ENCODE results near the gene PEAR1. TPM values are rescaled to one million over a fixed set of nuclear protein-coding genes. Genes with fewer than 3 reads are reported as not detected.

PEAR1 gene
- total and polyA plus RNA-seq, 8 donors = 1.2 to 16.3 (median 2.7) TPM

DNA sequence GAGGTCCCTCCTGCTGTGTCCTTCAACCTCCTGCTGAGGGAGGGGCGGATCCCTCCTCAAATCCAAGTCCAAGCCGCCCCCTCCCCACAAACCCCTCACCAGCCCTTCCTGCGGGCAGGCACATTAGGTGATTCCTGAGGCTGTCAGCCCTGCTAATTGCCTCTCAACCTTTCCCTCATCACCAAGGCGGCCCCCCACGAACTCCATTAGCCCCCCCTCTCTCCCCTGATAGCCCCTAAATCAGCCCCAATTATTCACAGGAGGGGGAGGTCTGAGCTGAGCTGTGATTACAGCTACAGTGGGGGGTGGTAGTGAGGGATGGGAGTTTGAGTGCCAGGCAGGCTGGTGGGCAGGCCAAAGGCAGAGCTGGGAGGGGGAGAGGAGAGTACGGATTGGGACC lies 5.8 kb upstream of the PEAR1 start:
- no peak for DNase-seq
- TF ChIP-seq POLR2AphosphoS5 (IDR thresholded peaks at IDR 0.05) (no peak), CTCF (IDR thresholded peaks at IDR 0.05) (no peak), EP300 (IDR thresholded peaks at IDR 0.05) (no peak), POLR2A (IDR thresholded peaks at IDR 0.05) (no peak)
- H3K27me3 ChIP-seq = peaks cover 0 to 76% (median 29%) of the 10 kb centered on the region in 3 donors
- no peak overlapping the region for H3K27ac ChIP-seq
- intact Hi-C loops (cut with DNase I; ENCODE audit: low total_unique reads) = no loop called here
- no peak overlapping the region for H3K4me3 ChIP-seq
- 22 to 49% (median 29%) methylated on average over 6 of the region's 6 CpGs for WGBS, 5 donors
- peaks cover 9 to 17% (median 14%) of the 10 kb centered on the region in 4 donors for H3K4me1 ChIP-seq
- H3K36me3 ChIP-seq = no peaks in the 10 kb centered on the region
- no peaks in the 10 kb centered on the region for H3K9me3 ChIP-seq

DNA sequence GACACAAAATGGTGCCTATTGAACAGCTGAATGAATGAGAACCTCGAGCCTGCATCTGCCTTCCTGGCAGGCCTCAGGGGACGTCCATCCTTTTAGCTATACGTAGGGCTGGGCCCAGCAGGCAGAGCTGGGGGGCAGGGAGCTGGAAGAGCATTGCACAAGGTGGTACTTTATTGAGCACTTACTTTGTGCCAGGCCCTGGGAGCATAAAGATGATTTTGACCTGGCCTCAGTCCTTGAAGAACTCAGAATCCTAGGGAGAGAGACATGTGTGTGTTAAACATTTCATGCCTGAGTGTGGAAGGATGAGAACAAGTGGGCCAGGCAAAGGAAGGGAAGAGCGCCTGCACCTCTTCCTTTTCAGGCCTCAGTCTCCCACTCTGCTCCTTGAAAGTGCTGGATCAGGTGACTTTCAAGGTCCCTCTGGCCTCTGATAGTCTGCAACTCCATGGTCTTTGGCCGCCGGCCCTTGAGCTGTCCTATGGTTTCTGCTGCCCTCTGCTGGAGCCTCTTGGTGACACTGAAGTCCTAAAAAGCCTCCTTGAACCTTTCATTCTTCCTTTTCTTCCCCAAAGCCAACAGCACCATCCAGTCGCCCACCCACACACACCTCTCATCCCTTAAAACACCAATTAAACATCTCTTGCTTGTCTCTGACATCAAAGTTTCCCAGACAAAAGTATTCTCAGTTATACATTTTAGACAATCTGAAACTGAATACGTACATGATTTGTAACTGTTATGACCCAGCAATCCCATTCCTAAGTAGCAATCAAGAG lies 3.5 kb upstream of the PEAR1 start:
- TF ChIP-seq CTCF (IDR thresholded peaks at IDR 0.05) (peak in 5 of 7 experiments; percentile 43 to 85 (median 71)), POLR2A (IDR thresholded peaks at IDR 0.05) (no peak), POLR2AphosphoS5 (IDR thresholded peaks at IDR 0.05) (peak in 1 of 3 donors; percentile 14), EP300 (IDR thresholded peaks at IDR 0.05) (no peak)
- Histone ChIP-seq H3K27ac (no peak overlapping the region), H3K36me3 (no peaks in the 10 kb centered on the region), H3K9me3 (no peaks in the 10 kb centered on the region), H3K27me3 (peaks cover 5 to 76% (median 31%) of the 10 kb centered on the region in 3 donors), H3K4me3 (no peak overlapping the region), H3K4me1 (peaks cover 14 to 34% (median 23%) of the 10 kb centered on the region in 4 donors)
- peak; percentile 85 to 91 for DNase-seq
- intact Hi-C loops (cut with DNase I; ENCODE audit: low total_unique reads) = no loop called here
- 42 to 47% (median 43%) methylated on average over 8 of the region's 8 CpGs for WGBS, 5 donors

DNA sequence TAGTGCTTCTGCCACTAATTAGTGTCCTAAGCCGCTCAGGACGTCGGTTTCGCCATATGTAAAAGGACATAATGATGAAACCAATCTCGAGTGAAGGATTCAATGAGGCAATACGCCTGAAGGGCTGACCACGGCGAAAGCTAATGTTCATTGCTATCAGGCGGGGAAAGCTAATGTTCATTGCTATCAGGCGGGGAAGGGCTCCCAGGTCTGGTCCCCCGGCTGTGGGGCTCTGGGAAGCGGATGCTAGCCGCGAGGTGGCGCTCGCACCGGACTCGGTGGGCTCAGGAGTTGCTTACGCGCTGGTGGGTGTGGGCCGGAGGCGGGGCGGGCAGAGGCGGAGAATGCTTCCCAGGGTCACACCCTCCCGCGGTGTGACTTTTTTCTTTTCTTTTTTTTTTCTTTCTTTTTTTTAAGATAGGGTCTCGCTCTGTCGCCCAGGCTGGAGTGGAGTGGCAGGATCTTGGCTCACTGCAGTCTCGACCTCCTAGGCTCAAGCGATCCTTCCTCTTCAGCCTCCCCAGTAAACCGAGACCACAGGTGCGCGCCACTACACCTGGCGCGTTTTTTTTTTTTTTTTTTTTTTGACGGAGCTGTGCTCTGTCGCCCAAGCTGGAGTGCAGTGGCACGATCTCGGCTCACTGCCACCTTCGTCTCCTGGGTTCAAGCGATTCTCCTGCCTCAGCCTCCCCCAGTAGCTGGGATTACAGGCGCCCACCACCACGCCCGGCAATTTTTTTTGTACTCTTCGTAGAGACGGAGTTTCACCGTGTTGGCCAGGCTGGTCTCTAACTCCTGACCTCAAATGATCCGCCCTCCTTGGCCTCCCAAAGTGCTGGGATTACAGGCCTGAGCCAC lies 1.1 kb upstream of the PEAR1 start:
- Histone ChIP-seq H3K27ac (peak overlapping the region in 4 of 5 donors; percentile 79 to 91 (median 86)), H3K9me3 (no peaks in the 10 kb centered on the region), H3K4me1 (peaks cover 19 to 49% (median 28%) of the 10 kb centered on the region in 4 donors), H3K4me3 (peak overlapping the region; percentile 25 to 47 (median 38)), H3K36me3 (no peaks in the 10 kb centered on the region), H3K27me3 (peaks cover 5 to 64% (median 21%) of the 10 kb centered on the region in 3 donors)
- peak in 5 of 7 experiments; percentile 54 to 86 (median 78) for TF ChIP-seq CTCF (IDR thresholded peaks at IDR 0.05)
- no peak for TF ChIP-seq POLR2A (IDR thresholded peaks at IDR 0.05)
- TF ChIP-seq POLR2AphosphoS5 (IDR thresholded peaks at IDR 0.05) = peak in 1 of 3 donors; percentile 59
- TF ChIP-seq EP300 (IDR thresholded peaks at IDR 0.05) = no peak
- 5 to 9% (median 7%) methylated on average over 46 to 48 of the region's 48 CpGs for WGBS, 5 donors
- peak; percentile 91 to 97 for DNase-seq
- intact Hi-C loops (cut with DNase I; ENCODE audit: low total_unique reads) = no loop called here

GRCh38 chr1:156894001-156894400 lies 483 bp downstream of the PEAR1 start:
- 38 to 51% (median 47%) methylated on average over 5 of the region's 5 CpGs for WGBS, 5 donors
- DNase-seq = peak in 1 of 2 donors; percentile 35
- Histone ChIP-seq H3K27me3 (peaks cover 5 to 65% (median 16%) of the 10 kb centered on the region in 3 donors), H3K36me3 (no peaks in the 10 kb centered on the region), H3K4me3 (peak overlapping the region; percentile 39 to 47 (median 43)), H3K27ac (peak overlapping the region; percentile 74 to 91 (median 85)), H3K9me3 (no peaks in the 10 kb centered on the region), H3K4me1 (peaks cover 19 to 65% (median 30%) of the 10 kb centered on the region in 4 donors)
- intact Hi-C loops (cut with DNase I; ENCODE audit: low total_unique reads) = no loop called here
- no peak for TF ChIP-seq EP300 (IDR thresholded peaks at IDR 0.05)
